Amniotic epithelial cell (primary cell): ENCODE data around the gene SCTR.

Experiments used
- DNase-seq: peaks from one replicate; pipeline ENCODE4 v3.0.0-alpha.2; 2010; ENCODE audit warnings: low read depth

The SCTR gene

DNA sequence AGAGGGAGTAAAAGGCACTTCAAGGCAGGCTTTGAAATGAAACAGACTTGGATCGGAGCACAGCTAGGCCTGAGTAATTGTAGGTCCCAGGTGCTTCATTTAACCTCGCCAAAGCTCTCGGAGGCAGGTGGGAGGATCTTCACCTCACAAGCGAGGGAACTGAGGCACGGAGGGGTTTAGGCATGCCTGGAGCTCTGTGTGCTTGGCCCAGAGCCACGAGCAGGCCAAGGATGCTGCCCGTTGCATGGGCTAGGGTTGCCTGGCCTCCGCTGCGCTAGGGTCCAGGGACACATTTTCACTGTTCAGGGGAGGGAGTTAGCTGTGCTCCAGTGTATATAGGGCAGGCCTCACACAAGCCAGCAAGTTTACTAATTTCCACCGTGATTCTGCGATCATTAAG is 81.4 kb downstream of the SCTR start:
- no peak for DNase-seq

DNA sequence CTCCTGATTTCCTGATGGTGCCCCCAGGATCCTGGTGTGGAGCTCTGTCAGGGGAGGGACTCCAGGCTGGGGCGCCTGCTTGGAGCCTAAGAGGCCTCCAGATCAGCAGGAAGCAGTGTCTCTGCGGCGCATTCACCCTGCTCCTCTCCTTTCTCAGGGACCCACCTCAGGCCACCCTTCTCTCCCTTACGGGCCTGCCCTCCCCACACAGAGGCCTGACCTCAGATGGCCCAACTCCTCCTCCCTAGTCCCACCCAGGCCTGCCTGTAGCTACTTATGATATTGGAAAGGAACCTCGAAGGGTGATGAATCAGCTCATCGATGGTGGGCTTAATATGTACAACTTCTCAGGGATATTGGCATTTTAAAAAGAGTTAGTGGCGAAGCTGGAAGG is 82.1 kb downstream of the SCTR start:
- DNase-seq: no peak

DNA sequence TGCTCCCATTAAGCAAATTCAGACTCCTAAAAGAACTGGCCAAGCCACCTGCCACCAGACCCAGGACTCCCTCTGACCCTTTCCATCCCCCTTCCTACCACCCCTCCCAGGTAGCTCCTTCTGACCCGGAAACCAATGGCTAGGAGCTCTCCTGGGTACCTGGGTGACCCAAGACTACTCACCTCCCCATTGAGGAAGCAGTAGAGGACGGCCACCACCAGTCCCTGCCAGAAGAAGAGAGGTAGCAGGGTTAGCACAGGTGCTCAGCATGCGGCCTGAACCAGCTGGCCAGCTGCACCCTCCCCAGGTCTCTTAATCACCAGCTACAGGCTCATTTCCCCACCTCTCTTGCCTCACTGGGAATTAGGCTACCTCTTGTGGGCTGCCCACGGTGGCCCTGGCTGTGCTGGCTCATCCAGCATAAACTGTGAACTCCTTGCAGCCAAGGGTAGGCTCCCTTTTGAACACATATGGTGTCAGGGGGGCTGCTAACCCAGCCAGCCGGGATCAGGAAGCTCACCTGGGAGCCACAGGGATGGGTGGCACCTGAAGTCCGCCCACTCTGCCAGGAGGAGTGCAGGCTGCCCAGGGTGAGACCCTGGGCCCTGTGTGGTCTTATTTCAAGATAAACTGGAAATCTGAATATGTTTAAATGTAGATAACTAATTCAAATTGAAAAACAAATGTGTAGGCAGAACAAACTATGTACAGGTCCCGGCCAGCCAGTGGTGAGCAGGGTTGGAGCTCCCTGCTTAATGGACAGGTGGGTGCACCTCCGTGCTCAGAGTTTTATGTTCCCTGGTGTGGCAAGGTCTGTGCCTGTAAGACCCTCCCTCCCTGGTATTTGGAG is 82.7 kb downstream of the SCTR start:
- DNase-seq: no peak

DNA sequence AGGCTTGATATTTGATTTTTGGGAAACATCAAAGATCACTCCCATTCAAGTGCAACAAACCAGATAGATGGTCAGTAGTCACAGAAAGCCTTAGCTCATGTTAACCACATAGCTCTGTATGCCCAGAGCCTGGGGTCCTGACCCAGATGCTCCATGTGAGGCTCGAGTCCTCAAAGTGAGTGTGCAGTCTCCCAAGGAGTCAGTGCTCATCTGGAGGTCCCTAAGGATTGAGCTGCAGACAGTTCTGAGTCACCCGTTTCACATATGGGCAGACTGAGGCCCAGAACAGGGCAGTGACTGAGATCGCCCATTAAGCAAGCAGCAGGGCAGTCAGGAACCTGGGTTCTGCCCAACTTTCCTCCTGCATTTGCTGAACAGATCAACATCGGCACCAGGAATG is 83.4 kb downstream of the SCTR start:
- DNase-seq: no peak

DNA sequence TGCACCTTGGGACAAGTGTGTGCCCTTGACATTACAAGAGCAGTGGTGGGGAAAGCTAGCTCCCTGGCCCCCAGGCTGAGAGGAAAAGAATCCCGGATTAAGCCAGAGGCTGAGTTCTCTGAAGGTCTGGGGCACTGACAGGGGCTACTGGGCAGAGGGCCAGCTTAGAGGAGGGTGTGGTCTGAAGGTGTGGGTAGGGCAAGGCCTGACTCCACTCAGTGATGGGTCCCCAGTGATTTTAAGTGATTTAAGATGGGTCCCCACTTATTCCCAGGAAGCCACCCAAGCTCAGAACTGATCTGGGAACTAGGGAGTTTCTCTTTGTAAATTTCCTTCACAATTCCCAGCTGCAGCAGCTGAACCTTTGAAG is 83.8 kb downstream of the SCTR start:
- DNase-seq: no peak

DNA sequence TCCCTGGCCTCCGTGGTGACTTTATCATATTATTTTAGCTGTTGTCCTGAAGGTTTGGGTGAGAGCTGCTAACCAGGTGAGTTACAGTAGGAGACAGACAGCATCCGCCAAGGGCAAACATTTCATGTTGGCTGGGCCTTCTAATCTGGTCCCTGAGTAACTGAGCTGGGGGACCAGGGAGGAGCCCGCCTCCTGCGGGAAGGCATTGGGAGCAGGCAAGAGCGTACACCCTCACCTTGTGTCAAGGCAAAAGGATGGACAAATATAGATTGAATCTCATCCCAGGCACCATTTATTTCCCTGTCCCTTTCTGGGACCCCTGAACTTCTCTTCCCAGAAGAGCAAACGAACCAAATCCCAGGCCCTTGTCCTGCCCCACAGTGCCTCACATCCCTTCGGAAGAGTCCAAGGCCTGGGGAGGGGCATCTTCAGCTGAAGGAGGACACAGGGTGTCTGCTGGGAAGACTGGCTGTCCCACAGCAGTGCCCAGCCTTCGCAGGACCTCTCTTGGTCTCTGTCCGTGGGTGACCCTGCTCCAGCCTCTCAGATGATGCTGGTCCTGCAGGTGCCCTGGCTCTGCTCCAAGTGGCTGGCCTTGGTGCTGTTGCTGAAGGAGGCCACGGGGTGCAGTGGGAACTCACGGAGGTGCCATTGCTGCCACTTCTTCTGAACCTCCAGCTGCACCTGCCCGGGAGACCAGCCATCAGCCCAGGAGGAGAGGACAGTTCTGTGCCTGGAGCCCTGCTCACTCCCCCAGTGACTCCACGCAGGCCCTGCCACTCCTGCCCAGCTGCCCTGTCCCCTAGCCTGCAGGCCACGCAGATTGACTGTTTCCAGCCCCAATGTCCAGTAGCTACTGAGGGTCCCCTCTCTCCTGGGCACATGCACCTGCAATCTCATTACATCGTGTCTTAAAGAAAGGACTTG is 84.4 kb downstream of the SCTR start:
- DNase-seq: no peak

DNA sequence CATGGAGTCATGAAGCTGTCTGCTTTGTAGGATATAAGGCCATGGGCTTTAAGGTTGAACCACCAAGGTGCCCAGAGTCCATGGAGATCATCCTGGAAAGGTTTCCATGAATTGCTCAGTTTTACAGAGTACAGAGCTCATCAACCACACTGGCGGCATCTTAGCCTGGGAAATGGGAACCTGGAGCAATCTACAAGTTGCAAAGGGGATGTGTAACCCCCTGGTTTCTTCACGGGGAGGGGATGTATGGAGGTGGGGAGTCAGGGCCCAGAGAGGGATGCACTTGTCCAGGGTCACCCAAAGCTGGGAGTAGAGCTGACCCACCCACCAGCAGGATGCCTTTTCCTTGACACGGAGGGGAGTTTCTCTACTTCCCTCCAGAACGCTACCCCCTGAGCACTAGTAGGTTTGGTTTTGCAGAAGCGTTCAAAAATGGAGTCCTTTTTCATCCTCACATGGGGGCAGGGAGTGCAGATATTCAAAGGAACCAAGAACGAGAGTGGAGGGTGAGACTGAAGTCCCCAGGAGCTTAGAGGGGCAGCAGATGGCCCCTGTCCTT is 85.5 kb downstream of the SCTR start:
- DNase-seq: no peak

DNA sequence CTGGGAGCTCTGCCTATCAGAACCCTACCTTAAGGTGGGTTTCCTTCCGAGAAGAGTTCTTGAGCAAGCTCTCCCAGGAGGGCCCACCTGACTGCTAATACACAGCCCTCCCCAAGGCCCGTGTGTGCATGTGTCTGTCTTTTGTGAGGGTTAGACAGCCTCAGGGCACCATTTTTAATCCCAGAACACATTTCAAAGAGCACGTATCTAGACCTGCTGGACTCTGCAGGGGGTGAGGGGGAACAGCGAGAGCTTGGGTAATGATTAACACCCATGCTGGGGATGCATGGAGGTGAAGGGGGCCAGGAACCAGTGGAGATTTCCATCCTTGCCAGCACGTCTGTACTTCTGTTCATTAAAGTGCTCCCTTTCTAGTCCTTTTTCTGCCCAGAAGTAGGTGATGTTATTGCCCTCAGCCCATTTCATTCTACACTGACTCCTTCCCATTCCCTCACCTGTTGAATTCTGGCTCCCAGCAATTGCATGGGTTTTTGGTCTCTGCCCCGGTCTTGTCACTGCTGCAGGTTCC is 86.1 kb downstream of the SCTR start:
- DNase-seq: no peak

DNA sequence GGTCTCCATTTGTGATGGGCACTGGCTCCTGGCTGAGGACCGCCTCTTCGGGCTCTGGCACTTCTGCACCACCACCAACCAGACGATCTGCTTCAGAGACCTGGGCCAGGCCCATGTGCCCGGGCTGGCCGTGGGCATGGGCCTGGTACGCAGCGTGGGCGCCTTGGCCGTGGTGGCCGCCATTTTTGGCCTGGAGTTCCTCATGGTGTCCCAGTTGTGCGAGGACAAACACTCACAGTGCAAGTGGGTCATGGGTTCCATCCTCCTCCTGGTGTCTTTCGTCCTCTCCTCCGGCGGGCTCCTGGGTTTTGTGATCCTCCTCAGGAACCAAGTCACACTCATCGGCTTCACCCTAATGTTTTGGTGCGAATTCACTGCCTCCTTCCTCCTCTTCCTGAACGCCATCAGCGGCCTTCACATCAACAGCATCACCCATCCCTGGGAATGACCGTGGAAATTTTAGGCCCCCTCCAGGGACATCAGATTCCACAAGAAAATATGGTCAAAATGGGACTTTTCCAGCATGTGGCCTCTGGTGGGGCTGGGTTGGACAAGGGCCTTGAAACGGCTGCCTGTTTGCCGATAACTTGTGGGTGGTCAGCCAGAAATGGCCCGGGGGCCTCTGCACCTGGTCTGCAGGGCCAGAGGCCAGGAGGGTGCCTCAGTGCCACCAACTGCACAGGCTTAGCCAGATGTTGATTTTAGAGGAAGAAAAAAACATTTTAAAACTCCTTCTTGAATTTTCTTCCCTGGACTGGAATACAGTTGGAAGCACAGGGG is 87.1 kb downstream of the SCTR start:
- no peak for DNase-seq

DNA sequence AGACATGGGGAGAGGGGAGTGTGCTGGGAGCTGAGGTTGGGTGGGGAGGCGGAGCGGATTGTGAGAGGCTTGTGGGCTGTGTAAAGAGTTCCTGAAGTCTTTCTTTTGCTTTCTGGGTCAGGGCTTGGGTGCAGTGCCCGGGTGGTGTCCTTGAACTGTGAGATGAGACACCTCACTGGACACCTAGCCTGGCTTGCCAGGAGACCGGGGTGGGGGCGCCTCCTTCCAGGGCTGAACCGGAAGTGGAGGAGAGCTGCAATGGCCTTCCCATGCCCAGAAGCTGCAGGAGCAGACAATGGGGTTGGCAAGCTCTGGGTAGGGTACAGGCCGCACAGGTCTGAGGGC is 88.4 kb downstream of the SCTR start:
- DNase-seq: no peak

DNA sequence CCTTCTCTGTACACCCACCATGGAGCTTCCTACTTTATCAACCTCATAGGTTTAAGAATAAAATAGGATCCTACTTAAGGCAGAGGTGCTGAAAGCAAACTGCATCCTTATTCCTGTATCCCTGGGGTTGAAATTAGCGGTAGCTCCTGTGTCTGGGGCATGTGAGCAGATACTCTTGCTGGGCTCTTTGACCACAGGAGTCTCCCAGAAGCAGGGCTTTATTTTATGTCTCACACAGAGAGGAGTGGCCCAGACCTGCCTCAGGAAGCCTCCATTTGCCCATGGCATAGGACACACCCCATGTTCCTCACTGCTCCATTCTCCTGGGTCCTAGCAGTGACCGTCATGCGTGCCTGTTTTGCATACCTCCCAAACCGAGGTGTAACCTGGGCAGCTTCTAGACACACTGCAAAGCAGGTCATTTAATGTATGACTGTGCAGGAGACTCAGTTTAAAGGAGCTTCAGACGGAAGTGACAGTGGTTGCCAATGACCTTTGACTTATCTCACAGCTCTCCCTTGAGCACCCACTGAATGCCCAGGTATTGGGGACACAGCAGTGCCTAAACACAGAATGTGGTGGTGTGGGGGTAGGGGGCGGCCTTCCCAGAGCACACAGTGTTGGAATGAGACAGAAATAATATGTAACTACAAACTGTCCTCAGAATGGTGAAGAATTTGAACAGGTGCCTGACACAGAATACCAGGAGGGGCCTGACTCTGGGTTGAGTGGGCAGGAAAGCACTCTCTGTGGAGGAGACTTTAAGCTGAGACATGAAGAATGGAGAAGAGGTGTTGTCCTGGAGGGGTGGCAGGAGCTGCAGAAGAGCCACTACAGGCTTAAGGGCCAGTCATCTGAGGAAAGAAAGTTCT is 89.0 kb downstream of the SCTR start:
- no peak for DNase-seq

DNA sequence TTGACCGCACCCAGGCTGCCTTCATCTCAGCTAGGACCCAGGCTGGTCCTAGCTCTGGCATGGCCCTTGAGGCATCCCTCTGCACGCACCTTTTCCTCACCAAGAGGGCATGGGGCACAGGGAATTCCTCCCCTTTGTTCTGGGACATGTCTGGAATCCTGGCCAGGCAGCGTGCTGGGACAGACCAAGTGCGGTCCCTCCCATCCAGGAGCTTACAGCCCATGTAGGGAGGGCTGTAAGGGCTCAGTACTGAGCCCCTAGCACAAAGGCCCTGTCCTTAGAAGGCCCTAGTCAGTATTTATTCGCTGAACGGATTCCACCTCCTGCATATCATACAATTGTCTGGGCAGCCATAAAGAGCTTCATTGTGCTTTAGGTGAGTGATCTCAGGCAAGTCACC is 89.6 kb downstream of the SCTR start:
- DNase-seq: no peak

DNA sequence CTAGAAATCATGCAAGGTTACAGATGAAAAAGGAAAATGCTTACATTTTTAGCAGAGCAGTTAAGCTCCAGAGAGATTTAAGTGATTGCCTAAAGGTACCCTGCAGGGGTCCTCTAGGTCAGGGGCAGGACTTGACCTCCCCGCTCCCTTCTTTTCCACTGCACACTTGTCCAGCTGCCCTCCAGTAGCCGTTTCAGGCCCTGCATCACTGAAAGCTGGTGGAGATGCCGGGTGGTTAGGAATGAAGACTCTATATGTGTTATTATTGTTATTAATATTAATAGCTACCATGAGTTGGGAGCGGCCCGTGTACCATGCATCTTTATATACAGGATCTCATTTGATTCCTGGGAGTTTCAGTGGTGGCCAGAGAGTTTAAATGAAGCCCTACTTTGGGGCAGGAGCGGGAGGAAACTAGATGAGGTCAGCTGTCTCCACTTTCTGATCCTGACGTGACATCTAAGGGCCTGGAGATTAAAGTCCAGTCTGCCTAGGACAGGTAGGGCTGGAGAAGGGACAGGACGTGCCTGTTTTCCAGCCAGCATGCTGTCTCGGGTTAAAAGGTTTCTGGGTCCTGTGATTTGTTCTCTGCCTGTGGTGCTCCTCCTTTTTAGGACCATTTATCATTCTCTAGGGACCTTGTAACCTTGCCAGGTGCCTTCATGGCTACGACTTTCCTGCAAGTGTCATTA is 90.5 kb downstream of the SCTR start:
- DNase-seq: no peak

DNA sequence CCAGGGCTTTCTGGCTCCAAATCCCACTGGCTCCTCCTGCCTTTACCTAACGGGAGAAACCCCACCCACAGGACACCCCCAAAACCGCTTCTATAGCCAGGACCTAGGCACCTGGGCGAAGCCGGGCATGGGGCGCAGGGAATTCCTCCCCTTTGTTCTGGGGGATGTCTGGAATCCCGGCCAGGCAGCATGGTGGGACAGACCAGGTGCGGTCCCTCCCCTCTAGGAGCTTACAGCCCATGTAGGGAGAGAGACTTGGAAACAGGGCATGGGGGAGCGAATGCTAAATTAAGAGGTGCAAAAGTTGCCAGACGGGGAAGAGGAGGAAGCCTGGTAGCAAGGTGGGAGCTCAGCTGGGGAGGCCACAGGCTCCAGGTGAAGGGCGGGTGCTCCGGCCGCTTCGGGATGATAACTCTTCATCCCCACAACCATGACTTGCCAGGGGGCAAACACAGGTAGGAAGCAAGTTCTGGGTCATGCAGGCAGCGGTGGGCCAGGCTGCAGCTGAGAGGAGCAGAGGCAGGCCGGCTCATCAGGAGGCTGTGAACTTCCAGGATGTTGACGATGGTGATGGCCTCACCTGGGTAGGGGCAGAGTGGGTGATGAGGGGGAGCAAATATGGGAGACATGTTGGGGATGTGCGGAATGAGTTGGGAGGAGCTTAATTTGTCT is 91.3 kb downstream of the SCTR start:
- DNase-seq: no peak

DNA sequence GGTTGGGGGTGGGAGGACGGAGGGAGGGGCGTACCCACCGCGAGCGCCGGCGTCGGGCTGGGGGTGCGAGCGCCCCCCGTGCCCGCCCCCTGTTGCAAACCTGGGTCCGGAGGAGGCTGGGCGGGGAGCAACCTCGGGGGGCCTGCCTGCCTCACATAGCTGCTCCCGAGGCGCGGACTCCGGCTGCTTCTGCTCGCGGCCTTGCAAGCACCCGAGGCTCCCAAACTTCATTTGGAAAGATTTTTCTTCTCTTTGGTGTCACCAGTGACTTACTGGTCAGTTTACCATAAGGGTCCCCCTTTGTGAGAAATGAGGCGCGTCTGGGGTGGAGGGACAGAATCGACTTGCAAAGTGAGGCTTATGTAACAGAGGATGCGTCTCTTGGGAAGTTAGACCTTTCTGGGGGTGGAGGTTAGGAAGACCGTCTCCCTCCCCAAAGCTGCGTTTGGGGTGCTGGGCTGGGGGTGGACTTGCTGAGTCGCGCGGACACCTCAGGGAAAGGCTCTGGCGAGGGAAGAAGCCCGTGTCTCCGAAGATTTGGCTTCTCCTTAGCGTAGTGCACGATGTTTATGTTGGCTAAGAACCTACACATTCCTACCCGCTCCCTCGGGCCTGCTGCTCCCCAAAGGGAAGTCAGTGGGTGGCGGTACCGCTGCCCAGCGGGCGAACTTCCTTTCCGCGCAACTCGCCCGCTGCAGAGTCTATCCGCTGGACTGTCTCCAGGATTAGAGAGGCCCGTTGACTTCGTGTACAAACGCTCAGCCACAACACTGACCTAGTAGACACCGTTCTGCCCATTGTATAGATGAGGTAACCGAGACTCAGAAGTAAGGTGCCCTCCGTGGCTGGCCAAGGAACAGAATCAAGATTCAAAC is 92.1 kb downstream of the SCTR start:
- peak; percentile 65 for DNase-seq

DNA sequence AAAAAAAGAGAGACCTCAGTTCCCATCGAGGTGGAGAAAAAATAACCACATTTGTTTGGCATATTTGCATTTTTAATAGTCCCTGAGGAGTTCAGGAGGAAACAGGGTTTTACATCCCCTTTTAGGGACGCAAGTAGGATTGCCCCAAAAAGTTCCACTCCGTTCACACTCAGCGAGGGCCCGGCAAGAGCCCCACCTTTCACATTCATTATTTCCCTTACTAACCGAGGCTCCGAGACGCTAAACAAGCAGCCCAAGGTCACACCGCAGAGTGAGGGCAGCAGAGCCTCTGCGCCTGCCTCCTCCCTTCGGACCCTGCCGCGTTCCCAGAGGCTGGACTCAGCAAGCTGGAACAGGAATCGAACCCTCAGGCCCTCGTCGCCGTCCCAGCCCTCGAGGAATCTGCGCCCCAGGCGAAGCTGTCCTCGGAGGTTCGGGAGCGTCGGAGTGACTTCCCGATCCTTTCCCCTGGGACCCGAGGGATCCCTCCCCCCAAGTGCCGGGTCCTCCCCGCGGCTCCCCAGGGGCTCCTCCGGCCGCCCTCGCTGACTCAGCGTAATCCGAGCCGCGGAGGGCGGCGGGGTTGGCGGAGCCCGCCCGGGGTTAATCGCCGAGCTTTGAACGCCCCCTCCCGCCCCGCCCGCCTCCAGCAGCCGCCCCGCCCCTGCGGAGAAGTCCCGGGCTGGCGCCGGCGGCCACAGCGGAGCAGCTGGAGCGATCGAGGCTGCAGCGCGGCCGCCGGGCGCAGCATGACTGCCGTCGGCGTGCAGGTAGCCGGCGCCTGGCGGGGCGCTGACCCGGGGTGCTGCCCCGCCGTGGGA is 92.9 kb downstream of the SCTR start, which contains the start of gene TMEM37:
TSS of gene TMEM37 (plus strand) at position 700 of the 821 bp plus-strand sequence. CDS start at position 750, 50 bp downstream.
- DNase-seq: peak; percentile 83

DNA sequence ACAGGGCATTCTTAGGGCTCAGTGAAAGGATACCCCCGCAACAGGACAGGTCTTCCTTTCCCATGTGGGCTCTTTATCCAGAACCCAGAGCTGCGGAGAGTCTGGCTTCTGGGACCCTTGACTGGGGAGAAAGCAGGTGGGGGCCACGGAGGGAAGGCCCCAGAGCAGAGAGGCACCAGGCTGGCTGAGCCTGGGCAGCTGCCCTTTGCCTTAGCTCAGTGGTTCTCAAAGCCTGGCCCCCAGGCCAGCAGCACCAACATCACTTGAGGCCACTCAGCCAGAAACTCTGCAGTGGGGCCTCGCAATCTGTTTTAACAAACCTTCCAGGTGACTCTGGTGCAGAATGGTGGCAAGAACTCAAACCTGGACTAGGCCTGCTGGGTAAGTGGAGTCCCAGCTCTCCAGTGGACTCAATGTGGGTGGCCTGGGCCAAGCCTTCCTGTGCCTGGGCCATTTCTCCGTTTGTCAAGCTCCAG is 94.2 kb downstream of the SCTR start:
- no peak for DNase-seq
